Activated CD4-positive, alpha-beta T cell treated with anti-CD3 and anti-CD28 coated beads for 48 hours (primary cell): Measurements from ENCODE around the gene SLC25A36.

Source experiments
- DNase-seq: peaks from one replicate; pipeline ENCODE4 v3.0.0-alpha.2; 2020

Gene SLC25A36

GRCh38 chr3:140941434-140942220 is at the start of gene SLC25A36:
Gene SLC25A36 (plus strand): TSS chr3:140941836. CDS start chr3:140942055, 219 bp downstream.
- DNase-seq, result peak; percentile 98

GRCh38 chr3:140896997-140897396 is 44.6 kb upstream of the SLC25A36 start:
- DNase-seq, result no peak

GRCh38 chr3:140898340-140899180 is 43.1 kb upstream of the SLC25A36 start:
- no peak for DNase-seq

- no peak for DNase-seq
These were observed 42.3 kb upstream of the SLC25A36 start for GRCh38 chr3:140899363-140899762.

- no peak for DNase-seq
These were observed 38.8 kb upstream of the SLC25A36 start for GRCh38 chr3:140902791-140903190.

GRCh38 chr3:140903196-140903595 is 38.4 kb upstream of the SLC25A36 start:
- DNase-seq, result no peak

- DNase-seq, result no peak
These were observed 37.1 kb upstream of the SLC25A36 start for GRCh38 chr3:140904521-140904920.

- DNase-seq, result no peak
These were observed 36.1 kb upstream of the SLC25A36 start for GRCh38 chr3:140905559-140905958.

GRCh38 chr3:140906785-140907184 is 34.9 kb upstream of the SLC25A36 start:
- no peak for DNase-seq

GRCh38 chr3:140910860-140911259 is 30.8 kb upstream of the SLC25A36 start:
- no peak for DNase-seq

GRCh38 chr3:140911822-140912221 is 29.8 kb upstream of the SLC25A36 start:
- no peak for DNase-seq

GRCh38 chr3:140913728-140914127 is 27.9 kb upstream of the SLC25A36 start:
- no peak for DNase-seq

GRCh38 chr3:140914384-140914945 is 27.2 kb upstream of the SLC25A36 start:
- no peak for DNase-seq

- DNase-seq, result no peak
These were observed 25.0 kb upstream of the SLC25A36 start for GRCh38 chr3:140916603-140917002.

- no peak for DNase-seq
These were observed 23.9 kb upstream of the SLC25A36 start for GRCh38 chr3:140917772-140918171.

- DNase-seq, result no peak
These were observed 21.6 kb upstream of the SLC25A36 start for GRCh38 chr3:140920029-140920428.

- no peak for DNase-seq
These were observed 19.0 kb upstream of the SLC25A36 start for GRCh38 chr3:140922634-140923033.

GRCh38 chr3:140924097-140924873 is 17.4 kb upstream of the SLC25A36 start:
- DNase-seq, result no peak

GRCh38 chr3:140927279-140928069 is 14.2 kb upstream of the SLC25A36 start:
- no peak for DNase-seq

- DNase-seq, result no peak
These were observed 12.2 kb upstream of the SLC25A36 start for GRCh38 chr3:140929446-140929845.

GRCh38 chr3:140931016-140931454 is 10.6 kb upstream of the SLC25A36 start:
- DNase-seq, result no peak

GRCh38 chr3:140931801-140932200 is 9.8 kb upstream of the SLC25A36 start:
- no peak for DNase-seq
